OCI-LY7 (cell line): ENCODE data around the gene WDR64. TPM values are rescaled to one million over a fixed set of nuclear protein-coding genes. Genes with fewer than 3 reads are reported as not detected.

ENCODE experiments used
- BruUV-seq: library from RNA; stranded (reverse); fragments of 400-500 nt; replicated peaks from 2 replicates; lab custom pipeline; 2021; lab: Mats Ljungman, UMichigan
- CTCF ChIA-PET: fragments of 300-600 bp; sonication (Branson Sonifier 250); formaldehyde crosslinking; loops from one replicate; lab custom pipeline; 2022; ENCODE audit warnings: antibody characterized with exemption; ENCODE audit not compliant: unreplicated experiment; lab: Charles Lee
- POLR2A ChIA-PET: fragments of 300-600 bp; sonication (Branson Sonifier 250); formaldehyde crosslinking; loops from one replicate; lab custom pipeline; 2022; ENCODE audit warnings: antibody characterized with exemption; lab: Charles Lee
- DNase-seq: peaks from one replicate; pipeline ENCODE4 v3.0.0-alpha.2; 2015; ENCODE audit warnings: low spot score
- H2AFZ ChIP-seq: fragments of 200-600 bp; sonication (generic), shearing (Covaris generic); 2 replicates; pipeline ENCODE4 v1.6.1; 2014; ENCODE audit warnings: mild to moderate bottlenecking, antibody characterized with exemption, low read length, moderate library complexity
- H3K27ac ChIP-seq: fragments of 200-600 bp; sonication (generic); 2 replicates; pipeline ENCODE4 v1.5.1; 2014; ENCODE audit warnings: mixed run types, low read depth, mild to moderate bottlenecking, moderate library complexity, low read length, inconsistent platforms; ENCODE audit not compliant: poor library complexity, severe bottlenecking
- H3K36me3 ChIP-seq: fragments of 200-600 bp; sonication (generic); 2 replicates; pipeline ENCODE4 v1.6.1; 2014; ENCODE audit warnings: mild to moderate bottlenecking, antibody characterized with exemption, low read length, moderate library complexity, mixed read lengths; ENCODE audit not compliant: insufficient read depth
- H3K4me1 ChIP-seq: fragments of 200-600 bp; sonication (generic); 2 replicates; pipeline ENCODE4 v1.5.1; 2014; ENCODE audit warnings: mild to moderate bottlenecking, low read length; ENCODE audit not compliant: insufficient read depth, poor library complexity, severe bottlenecking
- H3K4me2 ChIP-seq: fragments of 200-600 bp; sonication (generic); 2 replicates; pipeline ENCODE4 v1.6.1; 2014; ENCODE audit warnings: mild to moderate bottlenecking, low read length
- H3K4me3 ChIP-seq: fragments of 200-600 bp; sonication (generic); 2 replicates; pipeline ENCODE4 v1.5.1; 2014; ENCODE audit warnings: mild to moderate bottlenecking, low read depth, low read length; ENCODE audit not compliant: poor library complexity, severe bottlenecking
- H3K79me2 ChIP-seq: fragments of 200-600 bp; sonication (generic); 2 replicates; pipeline ENCODE4 v1.6.1; 2016; ENCODE audit warnings: low read depth, mild to moderate bottlenecking, low read length, moderate library complexity, mixed read lengths; ENCODE audit not compliant: insufficient read depth
- H3K9me2 ChIP-seq: fragments of 200-600 bp; sonication (generic); 2 replicates; pipeline ENCODE4 v1.6.1; 2016; ENCODE audit warnings: mild to moderate bottlenecking, low read length, mixed read lengths; ENCODE audit not compliant: insufficient read depth
- H3K9me3 ChIP-seq: fragments of 200-600 bp; sonication (generic); 2 replicates; pipeline ENCODE4 v1.6.1; 2014; ENCODE audit warnings: mild to moderate bottlenecking, mixed run types, low read length, mixed read lengths
- H4K20me1 ChIP-seq: fragments of 200-600 bp; sonication (generic); 2 replicates; pipeline ENCODE4 v1.6.1; 2014; ENCODE audit warnings: mild to moderate bottlenecking, antibody characterized with exemption, low read length, moderate library complexity, mixed read lengths; ENCODE audit not compliant: insufficient read depth
- EZH2phosphoT487 ChIP-seq: fragments of 200-600 bp; sonication (generic); IDR thresholded peaks from 2 replicates; pipeline ENCODE4 v1.6.1; 2018; ENCODE audit warnings: low read depth, borderline replicate concordance, mild to moderate bottlenecking, mixed run types, antibody characterized with exemption, low read length, moderate library complexity, mixed read lengths
- intact Hi-C: fragments of 100-400 bp; cut with micrococcal nuclease; formaldehyde crosslinking; loops from one replicate; pipeline ENCODE4 v1.10.0; 2022; ENCODE audit not compliant: unreplicated experiment
- total RNA-seq, 2 experiments: library from RNA; depleted of rRNA in 1 of 2; stranded (reverse); fragments of >200 nt in 1 of 2; shearing (Covaris generic) in 1 of 2; gene quantifications; 2 replicates each; pipeline ENCODE4 v1.2.3, GENCODE V29; 2014 to 2022
- TF ChIP-seq, protein P1 (sequence below): fragments of 200-600 bp; sonication (generic); conservative IDR thresholded peaks from 2 replicates; pipeline ENCODE4 v1.5.1; 2014; ENCODE audit warnings: mild to moderate bottlenecking, antibody characterized with exemption, low read length, moderate library complexity, mixed read lengths

The WDR64 gene
- total RNA-seq, 2 experiments from 2014 or later, result not detected

DNA sequence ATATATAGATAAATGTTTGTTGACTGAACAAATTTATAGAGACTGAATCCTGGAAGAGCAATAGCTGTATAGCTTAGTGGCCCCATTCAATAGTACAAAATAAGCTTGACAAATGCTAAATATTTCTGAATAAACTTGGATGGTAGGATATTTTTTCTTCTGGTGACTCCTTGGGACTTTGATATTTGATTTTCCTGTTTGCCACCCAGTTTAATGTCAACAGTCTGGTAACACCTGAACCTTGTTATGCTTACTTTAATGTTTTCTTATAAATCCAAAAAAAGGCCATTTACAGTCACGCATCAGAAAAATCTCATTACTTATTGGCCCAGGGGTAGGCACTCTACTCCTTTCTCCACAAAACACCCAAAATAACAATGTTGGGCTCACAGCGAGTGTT is 30.8 kb downstream of the WDR64 start:
- BruUV-seq, result no TSS peak
- H3K4me1 ChIP-seq, result peaks cover 9% of the 10 kb centered on the region
- no peak for TF ChIP-seq EZH2phosphoT487
- TF ChIP-seq, protein P1, sequence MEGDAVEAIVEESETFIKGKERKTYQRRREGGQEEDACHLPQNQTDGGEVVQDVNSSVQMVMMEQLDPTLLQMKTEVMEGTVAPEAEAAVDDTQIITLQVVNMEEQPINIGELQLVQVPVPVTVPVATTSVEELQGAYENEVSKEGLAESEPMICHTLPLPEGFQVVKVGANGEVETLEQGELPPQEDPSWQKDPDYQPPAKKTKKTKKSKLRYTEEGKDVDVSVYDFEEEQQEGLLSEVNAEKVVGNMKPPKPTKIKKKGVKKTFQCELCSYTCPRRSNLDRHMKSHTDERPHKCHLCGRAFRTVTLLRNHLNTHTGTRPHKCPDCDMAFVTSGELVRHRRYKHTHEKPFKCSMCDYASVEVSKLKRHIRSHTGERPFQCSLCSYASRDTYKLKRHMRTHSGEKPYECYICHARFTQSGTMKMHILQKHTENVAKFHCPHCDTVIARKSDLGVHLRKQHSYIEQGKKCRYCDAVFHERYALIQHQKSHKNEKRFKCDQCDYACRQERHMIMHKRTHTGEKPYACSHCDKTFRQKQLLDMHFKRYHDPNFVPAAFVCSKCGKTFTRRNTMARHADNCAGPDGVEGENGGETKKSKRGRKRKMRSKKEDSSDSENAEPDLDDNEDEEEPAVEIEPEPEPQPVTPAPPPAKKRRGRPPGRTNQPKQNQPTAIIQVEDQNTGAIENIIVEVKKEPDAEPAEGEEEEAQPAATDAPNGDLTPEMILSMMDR, result no peak
- no peak overlapping the region for H3K4me3 ChIP-seq
- no peaks in the 10 kb centered on the region for H3K9me2 ChIP-seq
- ChIA-PET CTCF (no interaction called here), POLR2A (no interaction called here)
- H4K20me1 ChIP-seq, result no peaks in the 10 kb centered on the region
- no peaks in the 10 kb centered on the region for H3K79me2 ChIP-seq
- no peak for DNase-seq
- H3K36me3 ChIP-seq, result no peaks in the 10 kb centered on the region
- no peak overlapping the region for H3K27ac ChIP-seq
- intact Hi-C loops, result no loop called here
- no peak overlapping the region for H3K4me2 ChIP-seq
- no peak overlapping the region for H2AFZ ChIP-seq
- H3K9me3 ChIP-seq, result no peaks in the 10 kb centered on the region

DNA sequence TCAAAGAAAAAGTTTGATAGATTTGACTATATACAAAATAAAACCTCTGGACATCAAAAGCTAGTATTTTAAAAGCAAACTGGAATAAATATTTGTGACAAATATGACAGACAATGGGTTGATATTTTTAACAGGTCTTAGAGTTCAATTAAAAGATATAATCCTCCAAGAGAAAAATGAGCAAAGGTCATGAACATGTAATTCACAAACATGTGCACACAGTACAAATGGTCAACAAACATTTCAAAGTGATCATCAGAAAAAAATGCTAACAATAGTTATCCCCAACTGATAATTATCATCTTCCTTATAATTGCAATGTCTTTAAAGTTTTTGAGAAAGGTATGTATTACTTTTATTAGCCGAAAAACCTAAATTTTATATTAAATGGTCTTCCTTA is 32.0 kb downstream of the WDR64 start:
- BruUV-seq, result no TSS peak
- H3K4me2 ChIP-seq, result no peak overlapping the region
- CTCF ChIA-PET, result interaction anchor here (0.6 kb wide), 1 partner anchor 161 kb away, joined by 3 read pairs; no protein-coding TSS in a partner anchor
- H4K20me1 ChIP-seq, result no peaks in the 10 kb centered on the region
- TF ChIP-seq, protein P1, result no peak
- TF ChIP-seq EZH2phosphoT487, result no peak
- intact Hi-C loops, result no loop called here
- H3K36me3 ChIP-seq, result no peaks in the 10 kb centered on the region
- no peaks in the 10 kb centered on the region for H3K9me2 ChIP-seq
- H3K4me1 ChIP-seq, result no peaks in the 10 kb centered on the region
- H3K79me2 ChIP-seq, result no peaks in the 10 kb centered on the region
- POLR2A ChIA-PET, result interaction anchor here (0.6 to 1.0 kb wide), 3 partner anchors 11 to 137 kb away, joined by 3 to 6 read pairs (median 3); no protein-coding TSS in a partner anchor
- no peak for DNase-seq
- H3K27ac ChIP-seq, result no peak overlapping the region
- H3K4me3 ChIP-seq, result no peak overlapping the region
- no peaks in the 10 kb centered on the region for H3K9me3 ChIP-seq
- no peak overlapping the region for H2AFZ ChIP-seq

DNA sequence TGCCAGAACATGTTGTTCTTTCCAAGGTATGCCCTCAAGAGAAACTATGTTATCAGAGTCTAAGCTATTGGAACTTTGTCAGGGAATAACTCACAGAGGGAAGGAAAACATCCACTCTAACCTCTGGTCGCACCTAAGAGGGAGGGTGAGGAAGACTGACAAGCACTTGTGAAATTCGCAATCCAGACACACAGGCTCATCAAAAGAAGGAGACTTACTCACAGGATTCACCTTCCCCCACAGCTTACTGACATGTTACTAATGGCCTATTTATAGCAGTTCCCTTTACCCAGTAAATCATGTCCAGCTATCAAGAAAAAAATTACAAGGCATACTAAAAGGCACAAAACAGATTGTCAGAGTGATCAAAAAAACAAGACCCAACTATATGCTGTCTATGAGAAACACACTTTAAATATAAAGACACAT is 36.9 kb downstream of the WDR64 start:
- H2AFZ ChIP-seq, result no peak overlapping the region
- intact Hi-C loops, result no loop called here
- H3K4me2 ChIP-seq, result no peak overlapping the region
- no peak for TF ChIP-seq EZH2phosphoT487
- TF ChIP-seq, protein P1, result no peak
- no peak overlapping the region for H3K27ac ChIP-seq
- no peak overlapping the region for H3K4me3 ChIP-seq
- ChIA-PET POLR2A (interaction anchor here (0.8 kb wide), 1 partner anchor 79 kb away, joined by 3 read pairs; no protein-coding TSS in a partner anchor), CTCF (no interaction called here)
- no peaks in the 10 kb centered on the region for H3K36me3 ChIP-seq
- H3K4me1 ChIP-seq, result no peaks in the 10 kb centered on the region
- no peaks in the 10 kb centered on the region for H4K20me1 ChIP-seq
- no peak for DNase-seq
- H3K79me2 ChIP-seq, result no peaks in the 10 kb centered on the region
- no peaks in the 10 kb centered on the region for H3K9me3 ChIP-seq
- no peaks in the 10 kb centered on the region for H3K9me2 ChIP-seq
- no TSS peak for BruUV-seq
